HG03342 (cell line): ENCODE data around the gene CACUL1.

Experiments
- ATAC-seq: cut with Tn5 transposase; IDR thresholded peaks from one replicate; pipeline ENCODE4 v1.9.1; 2021; ENCODE audit warnings: mild to moderate bottlenecking, moderate library complexity; ENCODE audit not compliant: unreplicated experiment

Gene CACUL1

GRCh38 chr10:118735294-118735693, 19.5 kb downstream of the CACUL1 start:
- no peak for ATAC-seq

GRCh38 chr10:118734475-118734874, 20.3 kb downstream of the CACUL1 start:
- ATAC-seq = no peak

- ATAC-seq = peak; percentile 33
Observed at GRCh38 chr10:118732245-118733165, 22.3 kb downstream of the CACUL1 start.

DNA sequence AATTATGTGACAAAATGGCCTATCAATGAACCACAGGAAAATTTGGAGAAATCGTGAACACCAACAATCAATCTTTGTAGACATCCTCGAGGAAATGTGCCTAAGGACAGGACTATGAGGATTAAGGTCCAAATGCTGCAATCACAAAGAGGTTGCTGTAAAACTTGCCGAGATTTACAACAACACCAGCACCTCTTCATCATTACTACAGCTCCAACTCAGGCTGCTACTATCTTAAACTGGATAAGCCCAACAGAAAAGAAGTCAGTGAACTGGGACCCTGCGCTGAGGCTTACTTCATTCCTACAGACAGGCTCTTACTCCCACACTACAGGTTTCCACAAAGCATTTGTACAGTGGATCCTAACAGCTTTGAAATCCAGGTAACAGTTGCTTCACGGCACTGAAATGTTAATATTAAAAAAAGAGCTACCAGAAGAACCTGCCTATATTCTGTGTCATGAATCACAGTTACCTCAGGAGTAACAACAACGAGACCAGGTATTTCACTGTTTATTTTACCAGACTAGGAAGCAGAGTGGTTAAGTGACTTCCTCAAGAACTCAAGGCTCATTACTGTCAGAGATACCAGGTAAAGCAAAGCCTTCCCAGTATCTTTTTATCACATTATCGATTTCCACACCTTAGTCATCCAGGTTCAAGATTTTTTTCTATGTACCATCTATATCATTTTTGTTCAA, 23.9 kb downstream of the CACUL1 start:
- no peak for ATAC-seq

DNA sequence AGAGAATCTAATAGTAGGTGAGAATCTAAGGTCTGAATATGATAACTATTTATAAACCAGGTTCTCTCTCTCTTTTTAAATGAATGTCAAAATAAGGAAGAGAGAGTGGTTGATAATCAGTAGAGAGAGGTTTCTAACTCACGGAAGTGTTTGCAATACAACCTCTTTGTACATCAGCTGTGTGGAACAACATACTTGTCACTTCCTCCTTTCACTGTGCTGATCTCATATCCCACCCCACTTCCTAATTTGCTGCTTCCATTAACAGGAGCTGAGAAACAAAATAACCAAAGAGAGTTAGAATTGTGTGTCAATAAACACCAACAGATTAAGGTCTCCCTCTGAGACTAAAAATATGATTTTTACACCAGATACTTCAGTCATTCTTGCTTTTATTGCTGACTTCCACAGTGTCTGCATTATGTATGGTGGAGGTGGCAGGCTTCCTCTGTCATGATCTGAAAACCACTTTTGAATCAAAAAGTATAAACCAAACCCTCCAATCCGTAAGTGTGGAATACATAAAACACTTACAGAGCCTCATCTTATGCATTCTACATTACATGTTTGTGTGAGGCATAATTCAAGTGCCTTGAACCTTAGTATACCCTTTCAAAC, 25.0 kb downstream of the CACUL1 start:
- ATAC-seq = peak; percentile 96

GRCh38 chr10:118729200-118729599, 25.6 kb downstream of the CACUL1 start:
- no peak for ATAC-seq

DNA sequence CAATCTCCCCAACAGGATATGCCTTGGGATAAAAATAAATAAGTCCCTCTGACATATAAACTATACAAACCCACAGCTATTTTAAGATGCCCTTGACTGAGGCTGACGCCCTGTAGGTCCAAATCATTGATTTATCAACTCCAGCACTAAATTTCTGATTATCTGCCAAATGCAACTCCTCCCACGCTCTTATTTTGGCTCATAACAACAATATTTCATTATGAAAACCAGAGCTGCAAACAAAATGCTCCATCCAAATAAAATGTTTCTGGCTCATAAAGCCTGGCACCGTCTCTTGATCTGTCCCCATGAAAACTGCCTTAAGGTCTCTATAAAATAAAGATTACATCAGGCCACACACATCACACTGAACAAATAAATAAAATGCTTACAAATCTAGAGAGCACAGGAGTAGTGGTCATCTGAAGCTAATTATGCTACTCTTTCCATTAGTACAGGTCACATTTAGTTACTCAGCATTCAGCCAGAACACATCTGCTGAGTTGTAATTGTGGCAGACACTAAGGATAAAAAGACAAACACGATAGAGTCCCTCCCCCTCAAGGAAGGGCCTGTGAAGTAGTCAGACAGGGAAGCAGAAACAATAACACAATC, 28.8 kb downstream of the CACUL1 start:
- ATAC-seq = no peak

DNA sequence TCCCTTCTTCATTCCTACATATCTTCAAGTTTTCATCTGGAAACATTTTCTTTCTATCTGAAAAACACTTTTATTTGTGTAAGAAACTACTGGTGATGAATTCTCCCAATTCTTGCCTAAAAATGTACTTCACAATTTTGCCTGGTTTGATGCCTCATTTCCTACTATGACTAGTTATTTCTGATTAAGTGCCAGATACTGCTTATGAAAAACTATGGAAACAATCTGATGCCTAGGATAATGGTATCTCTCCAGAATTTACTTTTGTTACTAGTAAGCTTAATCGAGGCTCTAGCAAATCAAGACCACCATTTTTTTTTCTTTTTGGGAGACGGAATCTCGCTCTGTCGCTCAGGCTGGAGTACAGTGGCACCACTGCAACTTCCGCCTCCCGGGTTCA, 31.3 kb downstream of the CACUL1 start:
- ATAC-seq = no peak

- no peak for ATAC-seq
Observed at GRCh38 chr10:118721539-118721876, 33.3 kb downstream of the CACUL1 start.

DNA sequence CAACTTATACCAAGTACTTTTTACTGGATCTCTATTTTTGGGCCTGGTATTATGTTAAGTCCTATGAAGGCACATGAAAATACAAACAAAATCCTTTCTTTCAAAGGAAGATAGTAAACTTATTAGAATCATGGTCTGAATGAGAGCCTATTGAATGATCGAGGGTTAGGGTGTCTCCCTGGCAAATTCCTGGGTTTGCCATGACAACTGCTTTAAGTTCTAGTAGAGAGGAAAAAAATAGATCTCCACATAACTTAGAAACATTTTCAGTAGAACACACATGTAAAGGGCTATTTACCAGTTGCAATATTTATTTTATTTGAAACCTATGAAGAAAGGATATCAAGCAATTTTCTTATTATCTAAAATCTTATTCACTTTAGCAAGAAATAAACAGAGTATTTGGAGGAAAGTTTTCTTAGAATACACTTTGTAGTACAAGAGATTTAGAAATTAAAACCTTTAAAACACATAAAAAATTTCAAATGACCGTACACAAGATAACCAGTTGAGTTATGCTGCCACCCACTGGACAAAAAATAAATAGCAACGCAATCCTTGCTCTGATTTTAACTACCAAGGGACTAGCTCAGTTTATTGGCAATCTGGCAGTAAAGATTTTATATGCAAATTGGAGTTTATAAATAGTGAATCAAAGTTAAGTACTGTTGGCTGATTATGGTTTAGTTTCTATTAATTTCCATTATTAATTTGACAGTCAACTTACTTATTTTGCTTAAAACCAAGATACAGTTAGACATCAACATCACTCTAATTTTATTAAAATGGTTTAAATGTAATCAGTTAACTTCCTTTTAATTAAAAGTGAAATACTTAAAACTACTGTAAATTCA, 33.9 kb downstream of the CACUL1 start:
- peak; percentile 61 for ATAC-seq

DNA sequence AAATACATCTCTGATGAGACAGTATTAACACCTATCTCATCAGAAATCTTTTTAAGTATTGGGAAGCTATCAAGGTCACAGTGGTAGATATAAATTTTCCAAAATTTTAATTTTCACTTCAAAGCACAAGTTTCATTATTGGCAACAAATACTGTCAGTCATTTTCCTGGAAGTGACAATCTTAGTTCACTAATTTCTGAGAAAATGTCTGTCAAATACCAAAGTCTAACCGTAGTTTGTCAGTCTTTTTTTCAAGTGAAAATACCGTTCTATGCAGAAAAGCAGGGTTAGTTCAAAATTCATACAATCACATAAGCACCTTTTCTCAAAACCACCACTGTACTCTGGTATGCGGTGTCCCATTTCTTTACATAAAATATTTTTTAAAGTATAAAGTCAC, 40.4 kb downstream of the CACUL1 start:
- ATAC-seq = no peak

DNA sequence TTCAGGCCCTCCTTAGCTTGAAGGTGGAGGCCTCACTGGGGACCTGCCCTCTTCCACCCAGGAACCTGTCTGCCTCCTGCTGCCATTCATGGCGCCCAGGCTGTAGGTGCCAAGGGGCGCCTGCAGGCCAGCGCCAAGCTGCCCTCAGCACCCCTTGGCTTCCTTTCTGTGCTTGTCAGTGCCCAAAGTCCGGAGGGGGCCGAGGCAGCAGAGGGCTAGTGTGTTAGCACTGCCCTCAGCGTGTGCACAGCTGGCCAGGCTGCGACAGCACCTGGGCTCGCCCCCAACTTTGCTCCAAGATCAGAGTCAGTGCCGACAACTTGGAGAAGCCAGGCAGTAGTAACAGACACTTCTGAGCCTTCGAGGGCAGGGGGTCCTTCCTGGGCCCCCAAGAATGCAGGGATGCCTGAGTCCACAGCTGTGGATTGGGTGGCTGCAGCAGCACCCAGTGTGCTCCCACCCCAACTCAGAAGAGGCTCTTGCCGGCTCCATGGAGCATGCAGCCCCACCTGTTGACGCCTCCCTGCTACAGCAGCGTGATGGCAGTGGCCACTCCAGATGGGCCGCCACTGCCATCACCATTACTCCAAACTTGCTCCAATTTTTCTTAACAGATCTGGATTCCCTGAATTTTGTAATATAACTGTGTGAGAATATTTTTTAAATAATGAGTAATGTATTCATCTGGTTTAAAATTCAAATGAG, 41.7 kb downstream of the CACUL1 start:
- ATAC-seq = no peak

DNA sequence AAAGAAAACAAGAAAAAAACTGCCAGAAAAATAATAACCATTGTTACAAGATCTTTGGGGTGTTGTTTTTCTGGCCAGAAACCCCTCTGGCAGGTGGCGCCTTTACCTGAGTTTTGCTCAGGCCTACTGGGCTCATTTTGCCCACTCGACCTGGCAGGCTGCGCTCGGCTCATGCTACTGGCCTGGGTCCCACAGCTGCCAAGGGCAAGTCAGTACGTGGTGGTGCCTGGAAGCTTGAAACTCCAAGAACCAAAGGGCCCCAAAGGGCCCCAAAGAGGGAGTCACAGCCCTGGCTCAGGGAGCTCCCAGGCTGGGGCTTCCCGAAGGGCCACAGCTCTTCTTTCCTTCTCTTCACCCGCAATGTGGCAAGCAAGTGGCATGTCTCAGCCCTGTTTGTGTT, 42.7 kb downstream of the CACUL1 start:
- no peak for ATAC-seq

- ATAC-seq = no peak
Observed at GRCh38 chr10:118710487-118710886, 44.3 kb downstream of the CACUL1 start.

- no peak for ATAC-seq
Observed at GRCh38 chr10:118708571-118708970, 46.2 kb downstream of the CACUL1 start.

DNA sequence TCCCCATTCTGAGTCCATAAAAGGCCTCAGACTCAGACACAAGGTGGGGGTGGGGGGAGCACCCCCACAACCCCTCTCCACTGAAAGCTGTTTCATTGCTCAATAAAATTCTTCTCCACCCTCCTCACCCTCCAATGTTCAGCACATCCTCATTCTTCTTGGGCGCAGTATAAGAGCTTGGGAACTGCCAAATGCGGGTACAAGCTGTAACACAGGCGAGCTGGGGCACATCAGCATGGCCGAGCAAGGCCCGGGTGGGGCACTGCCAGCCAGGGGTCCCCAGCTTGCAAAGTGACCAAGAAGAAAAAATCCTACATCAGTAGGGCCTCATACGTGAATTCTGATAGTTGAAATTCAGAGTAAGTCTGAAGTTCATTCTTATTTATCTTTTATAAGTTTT, 50.1 kb downstream of the CACUL1 start:
- no peak for ATAC-seq

GRCh38 chr10:118701529-118702323, 53.0 kb downstream of the CACUL1 start:
- no peak for ATAC-seq

- peak; percentile 97 for ATAC-seq
Observed at GRCh38 chr10:118698421-118698820, 56.3 kb downstream of the CACUL1 start.

DNA sequence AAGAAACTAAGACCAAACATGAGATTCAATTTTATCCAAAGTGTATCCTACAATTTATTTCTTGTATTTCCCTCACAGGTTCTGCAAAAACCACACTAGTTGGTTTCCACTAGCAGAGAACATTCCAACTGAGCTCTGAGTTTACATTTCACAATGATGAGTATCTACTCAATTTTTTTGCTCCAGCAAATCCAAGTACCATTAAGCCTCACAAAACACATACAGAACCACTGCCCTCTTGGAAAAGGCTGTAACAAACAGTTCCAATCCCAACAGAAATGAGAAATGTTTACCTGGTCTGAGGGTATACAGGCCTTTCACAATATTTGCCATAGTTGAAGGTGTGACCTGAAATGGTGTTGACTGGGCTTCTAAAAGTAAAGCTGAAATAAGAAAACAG, 59.9 kb downstream of the CACUL1 start:
- ATAC-seq = no peak
